Adrenal gland (tissue), 12 donors: ENCODE measurements around the gene EPO. TPM values are rescaled to one million over a fixed set of nuclear protein-coding genes. Genes with fewer than 3 reads are reported as not detected.
"Not testable (repeated sequence)": the region's sequence is repeated elsewhere in the genome, so short reads cannot be mapped to it uniquely, and the experiment has no call there.

Experiments
- DNase-seq, 7 donors: peaks; one replicate each; pipeline ENCODE4 v3.0.0-alpha.2; 2019 to 2020
- H3K27ac ChIP-seq, 5 donors: fragments of 200-600 bp; sonication (generic) in 4 of 5; 1 replicate in 3 of 5; 2 replicates in 2 of 5; pipeline versions ENCODE4 v1.5.1 to v1.8.0; 2016 to 2020; ENCODE audit warnings: mild to moderate bottlenecking in 1 of 5
- H3K27me3 ChIP-seq: fragments of 200-600 bp; 2 replicates; pipeline ENCODE4 v1.8.0; 2021
- H3K36me3 ChIP-seq, 2 donors: fragments of 200-600 bp; replicated peaks in 1 of 2; 1 replicate in 1 of 2; 2 replicates in 1 of 2; pipeline versions ENCODE4 v1.5.1 to v1.8.0; 2018 to 2022
- H3K4me1 ChIP-seq, 2 donors: fragments of 200-600 bp; replicated peaks in 1 of 2; 1 replicate in 1 of 2; 2 replicates in 1 of 2; pipeline versions ENCODE4 v1.5.1 to v1.8.0; 2018 to 2021
- H3K4me3 ChIP-seq, 4 donors: fragments of 200-600 bp; sonication (generic) in 3 of 4; one replicate each; pipeline ENCODE4 v1.5.1; 2016 to 2018
- H3K9me3 ChIP-seq, 3 donors: fragments of 200-600 bp; sonication (generic) in 1 of 3; replicated peaks in 1 of 3; 1 replicate in 2 of 3; 2 replicates in 1 of 3; pipeline versions ENCODE4 v1.5.1 to v1.8.0; 2016 to 2021
- POLR2A ChIP-seq, 2 donors: fragments of 450-650 bp; IDR thresholded peaks; one replicate each; pipeline ENCODE4 v1.6.1; 2017; ENCODE audit warnings: antibody characterized with exemption in 2 of 2, mild to moderate bottlenecking in 2 of 2, moderate library complexity in 1 of 2
- WGBS, 4 donors: extraction: QIAGEN DNeasy Blood & Tissue Kit in 2 of 4; methylation state at CpG; one replicate each; pipeline versions ENCODE4 v1.1.5 to v1.1.7; 2013 to 2017; 5-methylcytosine and 5-hydroxymethylcytosine counted together
- intact Hi-C, 2 donors: fragments of 100-400 bp; cut with DNase I; formaldehyde crosslinking; loops; one replicate each; pipeline versions ENCODE4 v1.14.1 to v1.15.0; 2022 to 2023
- polyA plus RNA-seq, 3 donors: library from polyadenylated mRNA; stranded (reverse); fragments of 200-250 nt in 2 of 3; fragments of 350-450 nt in 1 of 3; fragmentation: Illumina TruSeq in 1 of 3; extraction: RNeasy Lipid Tissue Mini Kit (QIAGEN cat#74804) in 1 of 3; gene quantifications; one replicate each; pipeline ENCODE4 v1.2.3, GENCODE V29; 2013 to 2014
- total RNA-seq, 9 donors: library from RNA; depleted of rRNA in 4 of 9; stranded (reverse); fragments of >200 nt in 4 of 9; fragments of 120-200 nt in 1 of 9; fragmentation: NEBNext Ultra II Directional in 1 of 9; extraction: Animal tissue kit (Norgen Biotek cat#: 25700) in 1 of 9; gene quantifications; one replicate each; pipeline versions ENCODE4 v1.1.0 to v1.2.4, GENCODE V29; 2013 to 2023
- TF ChIP-seq, protein P1 (sequence below), 6 experiments: fragments of 450-650 bp in 4 of 6; fragments of 200-600 bp in 2 of 6; sonication (generic) in 1 of 6; IDR thresholded peaks; 1 replicate in 5 of 6; 2 replicates in 1 of 6; pipeline versions ENCODE4 v1.5.1 to v1.8.0; 2016 to 2021; ENCODE audit warnings: antibody characterized with exemption in 6 of 6, mild to moderate bottlenecking in 2 of 6, moderate library complexity in 1 of 6
- donor health status: healthy with polysubstance abuse.
- donor health status: Bipolar disorder and iron deficiency.
- donor health status: DM: yes; HTN: yes; CAD: no.
- donor health status: DM: no; HTN: no; CAD: no.
- donor health status: DM: no; HTN: no; CAD: no.
- donor health status: DM: yes; HTN: yes; CAD: no.

Gene EPO
- total and polyA plus RNA-seq, 12 donors: 0.10 to 0.17 TPM; not detected in 10

DNA sequence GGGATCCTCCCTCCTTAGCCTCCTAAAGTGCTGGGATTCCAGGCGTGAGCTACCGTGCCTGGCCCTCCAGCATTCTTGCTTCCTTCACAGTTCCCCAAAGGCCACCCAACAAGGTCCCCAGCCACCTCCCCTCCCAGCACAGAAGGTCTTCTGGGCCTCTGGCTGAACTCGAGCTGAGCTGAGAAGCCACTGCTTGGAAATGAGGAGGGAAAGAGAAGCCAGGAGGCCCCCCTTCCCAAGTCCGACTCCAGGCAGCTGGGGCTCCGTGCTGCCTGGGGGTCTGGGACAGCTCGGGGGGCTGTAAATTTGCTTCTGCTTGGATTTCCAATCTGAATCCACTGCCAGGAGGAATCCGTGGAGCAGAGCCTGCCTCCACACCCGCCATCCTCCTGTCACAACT lies 5.5 kb upstream of the EPO start:
- no peaks in the 10 kb centered on the region for H3K27me3 ChIP-seq
- H3K27ac ChIP-seq: no peak overlapping the region
- no peak for DNase-seq
- 66 to 78% (median 76%) methylated on average over 6 to 8 of the region's 8 CpGs for WGBS, 4 donors
- no peak overlapping the region for H3K4me3 ChIP-seq
- H3K9me3 ChIP-seq: no peaks in the 10 kb centered on the region
- H3K4me1 ChIP-seq: no peaks in the 10 kb centered on the region
- H3K36me3 ChIP-seq: no peaks in the 10 kb centered on the region
- intact Hi-C loops: no loop called here
- no peak for TF ChIP-seq POLR2A (IDR thresholded peaks at IDR 0.05)
- TF ChIP-seq, protein P1, sequence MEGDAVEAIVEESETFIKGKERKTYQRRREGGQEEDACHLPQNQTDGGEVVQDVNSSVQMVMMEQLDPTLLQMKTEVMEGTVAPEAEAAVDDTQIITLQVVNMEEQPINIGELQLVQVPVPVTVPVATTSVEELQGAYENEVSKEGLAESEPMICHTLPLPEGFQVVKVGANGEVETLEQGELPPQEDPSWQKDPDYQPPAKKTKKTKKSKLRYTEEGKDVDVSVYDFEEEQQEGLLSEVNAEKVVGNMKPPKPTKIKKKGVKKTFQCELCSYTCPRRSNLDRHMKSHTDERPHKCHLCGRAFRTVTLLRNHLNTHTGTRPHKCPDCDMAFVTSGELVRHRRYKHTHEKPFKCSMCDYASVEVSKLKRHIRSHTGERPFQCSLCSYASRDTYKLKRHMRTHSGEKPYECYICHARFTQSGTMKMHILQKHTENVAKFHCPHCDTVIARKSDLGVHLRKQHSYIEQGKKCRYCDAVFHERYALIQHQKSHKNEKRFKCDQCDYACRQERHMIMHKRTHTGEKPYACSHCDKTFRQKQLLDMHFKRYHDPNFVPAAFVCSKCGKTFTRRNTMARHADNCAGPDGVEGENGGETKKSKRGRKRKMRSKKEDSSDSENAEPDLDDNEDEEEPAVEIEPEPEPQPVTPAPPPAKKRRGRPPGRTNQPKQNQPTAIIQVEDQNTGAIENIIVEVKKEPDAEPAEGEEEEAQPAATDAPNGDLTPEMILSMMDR (IDR thresholded peaks at IDR 0.05): no peak

DNA sequence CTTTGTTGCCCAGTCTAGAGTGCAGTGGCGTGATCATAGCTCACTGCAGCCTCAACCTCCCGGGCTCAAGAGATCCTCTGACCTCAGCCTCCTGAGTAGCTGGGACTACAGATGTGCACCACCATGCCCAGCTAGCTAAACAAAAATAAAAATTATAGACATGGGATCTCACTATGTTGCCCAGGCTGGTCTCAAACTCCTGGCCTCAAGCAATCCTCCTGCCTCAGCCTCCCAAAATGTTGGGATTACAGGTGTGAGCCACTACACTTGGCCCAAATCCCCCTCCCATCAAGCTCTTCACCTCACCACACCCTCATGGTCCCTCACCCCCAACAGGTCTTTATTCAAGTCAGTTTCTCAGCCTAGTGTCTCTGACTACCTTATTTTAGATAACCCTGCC lies 3.2 kb upstream of the EPO start:
- WGBS, 4 donors: 87 to 100% (median 93%) methylated on average over 2 of the region's 2 CpGs
- DNase-seq, H3K4me3 ChIP-seq, H3K27ac ChIP-seq, H3K4me1 ChIP-seq, H3K36me3 ChIP-seq, H3K9me3 ChIP-seq, intact Hi-C loops: not testable (repeated sequence)
- H3K27me3 ChIP-seq: peaks cover 14% of the 10 kb centered on the region

GRCh38 chr7:100719523-100720278 lies 567 bp upstream of the EPO start:
- no peak overlapping the region for H3K4me3 ChIP-seq
- no peaks in the 10 kb centered on the region for H3K36me3 ChIP-seq
- H3K27ac ChIP-seq: no peak overlapping the region
- peaks cover 14% of the 10 kb centered on the region for H3K27me3 ChIP-seq
- TF ChIP-seq POLR2A (IDR thresholded peaks at IDR 0.05): no peak
- TF ChIP-seq, protein P1 (IDR thresholded peaks at IDR 0.05): no peak
- DNase-seq: no peak
- no peaks in the 10 kb centered on the region for H3K9me3 ChIP-seq
- intact Hi-C loops: no loop called here
- H3K4me1 ChIP-seq: peaks cover 4 to 7% of the 10 kb centered on the region in 2 donors
- WGBS, 4 donors: 51 to 63% (median 61%) methylated on average over 8 of the region's 8 CpGs

- Histone ChIP-seq H3K4me1 (peaks cover 4 to 13% of the 10 kb centered on the region in 2 donors), H3K27me3 (peaks cover 14% of the 10 kb centered on the region), H3K9me3 (no peaks in the 10 kb centered on the region), H3K36me3 (no peaks in the 10 kb centered on the region), H3K27ac (no peak overlapping the region), H3K4me3 (no peak overlapping the region)
- intact Hi-C loops: no loop called here
- no peak for TF ChIP-seq POLR2A (IDR thresholded peaks at IDR 0.05)
- TF ChIP-seq, protein P1 (IDR thresholded peaks at IDR 0.05): no peak
- no peak for DNase-seq
- 3 to 24% (median 8%) methylated on average over 3 to 56 of the region's 56 CpGs for WGBS, 4 donors
Observed at GRCh38 chr7:100720671-100721504, 620 bp downstream of the EPO start.
